ENCODE results near the gene KIF22. TPM values are rescaled to one million over a fixed set of nuclear protein-coding genes. Genes with fewer than 3 reads are reported as not detected.
A peak's percentile ranks its signal among the peaks of the same experiment; 100 is the strongest.
"Not testable (repeated sequence)": the region's sequence is repeated elsewhere in the genome, so short reads cannot be mapped to it uniquely, and the experiment has no call there.

Gene KIF22
- 169 and 171 TPM in 2 replicates for total RNA-seq (2014; rRNA removed; shearing (Covaris generic))

GRCh38 chr16:29790183-29790948, at the start of gene KIF22:
TSS of gene KIF22 (plus strand) at chr16:29790751. CDS start at chr16:29790760, 9 bp downstream.
- in situ Hi-C loops (cut with HindIII; ENCODE audit: low sequenced_read_pairs): no loop called here
- peak; percentile 98 for DNase-seq (ENCODE audit: low spot score)

GRCh38 chr16:29742683-29743275, 47.8 kb upstream of the KIF22 start:
- no peak for DNase-seq (ENCODE audit: low spot score)
- in situ Hi-C loops (cut with HindIII; ENCODE audit: low sequenced_read_pairs): no loop called here

DNA sequence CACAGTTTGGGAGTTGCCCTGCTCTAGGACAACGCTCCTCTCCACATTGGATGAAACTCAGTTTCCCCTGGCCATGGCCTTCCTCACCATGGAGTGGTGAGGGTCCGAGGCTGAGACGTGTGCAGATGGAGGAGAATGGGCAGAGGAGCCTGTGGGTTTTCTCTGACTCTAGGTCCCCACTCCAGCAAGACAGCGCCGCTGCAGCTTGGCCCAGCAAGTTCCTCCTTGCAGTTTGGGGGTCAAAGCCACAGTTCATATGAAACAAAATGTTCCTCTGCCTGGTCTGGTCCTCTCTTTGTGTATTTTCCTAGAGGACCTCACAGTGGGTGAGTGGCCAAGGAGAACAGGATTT, 47.1 kb upstream of the KIF22 start:
- in situ Hi-C loops (cut with HindIII; ENCODE audit: low sequenced_read_pairs): no loop called here
- no peak for DNase-seq (ENCODE audit: low spot score)

- no peak for DNase-seq (ENCODE audit: low spot score)
- in situ Hi-C loops (cut with HindIII; ENCODE audit: low sequenced_read_pairs): no loop called here
Observed at GRCh38 chr16:29743827-29744531, 46.6 kb upstream of the KIF22 start.

GRCh38 chr16:29744541-29745101, 45.9 kb upstream of the KIF22 start:
- in situ Hi-C loops (cut with HindIII; ENCODE audit: low sequenced_read_pairs): no loop called here

DNA sequence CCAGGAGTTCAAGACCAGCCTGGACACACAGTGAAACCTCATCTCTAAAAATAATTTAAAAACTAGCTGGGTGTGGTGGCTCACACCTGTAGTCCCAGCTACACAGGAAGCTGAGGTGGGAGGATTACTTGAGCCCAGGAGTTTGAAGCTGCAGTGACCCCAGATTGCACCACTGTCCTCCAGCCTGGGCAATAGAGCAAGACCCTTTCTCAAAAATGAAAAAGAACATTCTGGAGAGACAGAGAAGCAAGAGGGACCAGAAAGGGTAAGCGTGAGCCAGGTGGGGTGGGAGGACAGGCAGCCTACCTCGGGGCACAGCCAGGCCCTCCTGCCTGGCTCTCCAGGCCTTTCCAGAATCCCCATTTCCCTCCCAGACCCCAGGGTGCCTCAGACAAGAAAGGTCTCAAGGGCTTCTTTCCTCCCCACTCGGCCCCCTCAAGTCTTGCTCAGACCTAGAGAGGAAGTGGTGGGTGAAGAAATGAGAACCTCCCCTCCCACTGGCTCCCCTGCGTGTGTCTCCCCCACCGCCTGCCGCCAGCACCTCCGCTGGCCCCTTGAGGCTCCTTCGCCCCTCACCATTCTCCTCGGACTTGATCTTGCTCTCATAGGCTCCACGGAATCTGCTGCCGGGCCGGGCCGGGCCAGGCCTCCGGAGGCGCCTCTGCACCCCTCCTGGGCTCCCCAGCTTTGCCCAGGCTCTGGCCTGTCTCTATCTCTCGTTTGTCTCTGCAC, 45.3 kb upstream of the KIF22 start:
- DNase-seq (ENCODE audit: low spot score): no peak
- in situ Hi-C loops (cut with HindIII; ENCODE audit: low sequenced_read_pairs): no loop called here

More at GRCh38 chr16:29744541-29745101, 45.9 kb upstream of the KIF22 start:
- DNase-seq (ENCODE audit: low spot score): no peak

DNA sequence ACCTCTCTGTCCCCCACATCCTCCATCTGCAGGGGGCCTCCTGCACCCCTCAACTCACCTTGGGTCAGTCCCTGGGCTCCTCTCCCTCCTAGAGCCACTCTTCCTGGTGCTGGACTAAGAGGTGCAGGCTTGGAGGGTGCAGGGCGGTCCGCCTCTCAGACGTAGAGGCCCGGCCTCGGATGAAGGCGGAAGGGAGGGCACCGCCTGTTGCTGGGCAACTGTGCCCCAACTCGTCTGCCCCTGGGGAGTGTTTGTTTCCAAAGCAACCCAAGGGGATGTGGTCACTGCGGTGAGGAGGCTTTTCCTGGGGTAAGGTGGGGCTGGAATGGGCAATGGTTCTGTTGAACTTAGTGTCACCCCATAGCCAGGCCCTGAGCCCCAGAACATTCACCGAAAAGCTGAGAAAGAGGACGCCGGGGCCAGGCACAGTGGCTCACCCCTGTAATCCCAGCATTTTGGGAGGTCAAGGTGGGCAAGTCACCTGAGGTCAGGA, 44.7 kb upstream of the KIF22 start, which contains the start of gene C16orf54:
TSS of gene C16orf54 (minus strand) at position 138 of the 493 bp plus-strand sequence. CDS start 1,039 bp downstream, outside the sequence.
- in situ Hi-C loops (cut with HindIII; ENCODE audit: low sequenced_read_pairs): no loop called here
- DNase-seq (ENCODE audit: low spot score): no peak

DNA sequence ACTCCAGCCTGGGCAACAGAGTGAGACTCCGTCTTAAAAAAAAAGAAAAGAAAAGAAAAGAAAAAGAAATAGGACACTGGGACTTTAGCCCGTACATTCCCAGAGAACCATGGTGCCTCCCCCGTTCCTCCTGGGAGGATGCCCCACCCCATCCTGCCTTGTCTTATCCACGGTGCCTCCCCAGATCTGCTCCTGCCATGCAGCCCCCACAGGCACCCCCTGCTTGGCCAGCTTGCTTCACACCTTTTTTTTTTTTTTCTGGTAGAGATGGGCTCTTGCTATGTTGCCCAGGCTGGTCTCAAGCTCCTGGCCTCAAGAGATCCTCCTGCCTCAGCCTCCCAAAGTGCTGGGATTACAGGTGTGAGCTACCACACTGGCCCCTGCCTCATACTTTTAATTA, 44.0 kb upstream of the KIF22 start:
- in situ Hi-C loops (cut with HindIII; ENCODE audit: low sequenced_read_pairs); DNase-seq (ENCODE audit: low spot score): not testable (repeated sequence)

- in situ Hi-C loops (cut with HindIII; ENCODE audit: low sequenced_read_pairs): no loop called here
- DNase-seq (ENCODE audit: low spot score): no peak
Observed at GRCh38 chr16:29747947-29748759, 42.4 kb upstream of the KIF22 start.

DNA sequence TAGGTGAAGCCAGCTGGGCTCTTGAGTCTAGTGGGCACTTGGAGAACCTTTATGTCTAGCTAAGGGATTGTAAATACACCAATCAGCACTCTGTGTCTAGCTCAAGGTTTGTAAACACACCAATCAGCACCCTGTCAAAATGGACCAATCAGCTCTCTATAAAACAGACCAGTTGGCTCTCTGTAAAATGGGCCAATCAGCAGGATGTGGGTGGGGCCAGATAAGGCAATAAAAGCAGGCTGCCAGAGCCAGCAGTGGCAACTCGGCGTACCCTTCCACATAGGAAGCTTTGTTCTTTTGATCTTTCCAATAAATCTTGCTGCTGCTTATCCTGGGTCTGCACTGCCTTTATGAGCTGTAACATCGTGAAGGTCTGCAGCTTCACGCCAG, 41.8 kb upstream of the KIF22 start:
- in situ Hi-C loops (cut with HindIII; ENCODE audit: low sequenced_read_pairs); DNase-seq (ENCODE audit: low spot score): not testable (repeated sequence)

DNA sequence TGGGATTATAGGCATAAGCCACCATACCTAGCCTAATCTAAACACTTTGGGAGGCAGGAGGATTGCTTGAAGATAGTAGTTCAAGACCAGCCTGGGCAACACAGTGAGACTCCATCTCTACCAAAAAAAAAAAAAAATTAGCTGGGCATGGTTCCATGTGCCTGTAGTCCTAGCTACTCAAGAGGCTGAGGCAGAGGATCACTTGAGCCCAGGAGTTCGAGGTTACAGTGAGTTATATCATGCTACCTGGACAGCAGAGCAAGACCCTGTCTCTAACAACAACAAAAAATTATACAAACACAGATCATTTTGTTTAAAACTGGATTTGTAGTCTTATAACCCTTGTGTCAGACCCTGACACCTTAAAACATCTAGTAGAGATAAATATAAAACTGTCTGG, 37.0 kb upstream of the KIF22 start:
- in situ Hi-C loops (cut with HindIII; ENCODE audit: low sequenced_read_pairs): no loop called here
- DNase-seq (ENCODE audit: low spot score): no peak

DNA sequence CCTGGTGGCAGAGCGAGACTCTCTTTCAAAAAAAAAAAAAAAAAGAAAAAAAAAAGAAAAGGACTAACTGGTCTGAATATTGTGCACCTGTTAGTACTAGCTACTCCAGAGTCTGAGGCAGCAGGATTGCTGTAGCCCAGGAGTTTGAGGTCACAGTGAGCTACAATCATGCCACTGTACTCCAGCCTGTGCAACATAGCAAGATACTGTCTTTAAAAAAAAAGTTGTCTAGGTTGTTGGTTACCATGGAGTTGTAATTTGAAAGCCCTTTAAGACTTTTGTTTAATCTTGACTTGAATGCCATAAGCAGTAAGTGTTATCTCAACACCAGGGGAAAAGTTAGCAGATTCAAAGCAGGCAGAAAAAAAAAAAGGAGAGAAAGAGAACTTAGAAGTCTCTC, 33.9 kb upstream of the KIF22 start:
- DNase-seq (ENCODE audit: low spot score): no peak
- in situ Hi-C loops (cut with HindIII; ENCODE audit: low sequenced_read_pairs): no loop called here

- DNase-seq (ENCODE audit: low spot score); in situ Hi-C loops (cut with HindIII; ENCODE audit: low sequenced_read_pairs): not testable (repeated sequence)
Observed at GRCh38 chr16:29757086-29757485, 33.5 kb upstream of the KIF22 start.

DNA sequence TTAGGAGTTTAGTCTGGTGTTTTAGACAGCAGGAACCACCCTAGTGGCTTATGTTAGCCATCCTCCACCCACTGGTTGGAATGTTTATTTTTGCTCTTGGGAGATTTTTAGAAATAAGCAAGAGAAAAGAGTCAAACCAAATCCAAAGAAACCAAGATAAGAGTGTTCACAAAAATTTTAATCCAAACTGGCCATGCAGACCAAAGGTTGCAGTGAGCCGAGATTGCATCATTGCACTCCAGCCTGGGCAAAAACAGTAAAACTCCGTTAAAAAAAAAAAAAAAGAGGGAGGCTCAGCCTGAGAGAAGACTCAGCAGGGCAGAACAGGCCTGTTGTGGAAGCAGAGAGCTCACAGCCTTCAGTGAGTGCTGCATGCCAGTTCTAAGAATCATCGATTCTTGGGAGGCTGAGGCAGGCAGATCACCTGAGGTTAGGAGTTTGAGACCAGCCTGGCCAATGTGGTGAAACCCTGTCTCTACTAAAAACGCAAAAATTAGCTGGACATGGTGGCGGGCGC, 32.5 kb upstream of the KIF22 start:
- DNase-seq (ENCODE audit: low spot score): no peak
- in situ Hi-C loops (cut with HindIII; ENCODE audit: low sequenced_read_pairs): no loop called here

- no peak for DNase-seq (ENCODE audit: low spot score)
- in situ Hi-C loops (cut with HindIII; ENCODE audit: low sequenced_read_pairs): no loop called here
Observed at GRCh38 chr16:29760567-29761279, 29.8 kb upstream of the KIF22 start.

DNA sequence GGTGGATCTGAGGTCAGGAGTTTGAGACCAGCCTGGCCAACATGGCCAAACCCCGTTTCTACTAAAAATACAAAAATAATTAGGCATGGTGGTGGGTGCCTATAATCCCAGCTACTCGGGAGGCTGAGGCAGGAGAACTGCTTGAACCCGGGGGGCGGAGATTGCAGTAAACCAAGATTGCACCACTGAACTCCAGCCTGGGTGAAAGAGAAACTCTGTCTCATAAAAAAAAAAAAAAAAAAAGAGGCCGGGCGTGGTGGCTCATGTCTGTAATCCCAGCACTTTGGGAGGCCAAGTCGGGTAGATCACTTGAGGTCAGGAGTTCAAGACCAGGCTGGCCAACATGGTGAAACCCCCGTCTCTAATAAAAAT, 29.3 kb upstream of the KIF22 start:
- in situ Hi-C loops (cut with HindIII; ENCODE audit: low sequenced_read_pairs); DNase-seq (ENCODE audit: low spot score): not testable (repeated sequence)

DNA sequence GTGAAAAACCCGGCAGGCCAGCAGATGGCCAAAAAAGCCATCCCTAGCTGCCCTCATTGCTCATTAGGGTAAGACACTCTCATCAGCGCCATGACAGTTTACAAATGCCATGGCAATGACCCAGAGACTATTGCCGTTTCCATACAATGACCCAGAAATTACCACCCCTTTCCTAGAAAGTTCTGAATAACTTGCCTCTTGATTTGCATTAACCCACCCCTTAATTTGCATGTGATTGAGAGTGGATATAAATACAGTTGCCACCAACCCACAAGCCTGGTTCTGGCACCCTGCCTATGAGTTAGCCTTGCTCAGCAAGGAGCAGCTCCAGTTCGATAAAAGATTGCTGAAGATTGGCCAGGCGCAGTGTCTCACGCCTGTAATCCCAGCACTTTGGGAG, 28.7 kb upstream of the KIF22 start:
- in situ Hi-C loops (cut with HindIII; ENCODE audit: low sequenced_read_pairs): no loop called here
- no peak for DNase-seq (ENCODE audit: low spot score)

Data from G401 (cell line).